ENCODE measurements around the gene ZSCAN5B. TPM values are rescaled to one million over a fixed set of nuclear protein-coding genes. Genes with fewer than 3 reads are reported as not detected.
"Not testable (repeated sequence)": the region's sequence is repeated elsewhere in the genome, so short reads cannot be mapped to it uniquely, and the experiment has no call there.

The ZSCAN5B gene
- polyA plus RNA-seq, 1 donor from 2014 or later, result 0.24 TPM

GRCh38 chr19:56221851-56222250, 24.3 kb upstream of the ZSCAN5B start:
- H3K4me2 ChIP-seq (ENCODE audit: low read length), result no peak overlapping the region
- H3K79me2 ChIP-seq (replicated peaks; ENCODE audit: insufficient read depth, low read length), result no peaks in the 10 kb centered on the region
- no peak overlapping the region for H2AFZ ChIP-seq (ENCODE audit: low read depth, low read length)
- no peak overlapping the region for H3K27ac ChIP-seq (ENCODE audit: low read length)
- no peak overlapping the region for H3K4me3 ChIP-seq (ENCODE audit: low read length)
- no peaks in the 10 kb centered on the region for H3K9me3 ChIP-seq (ENCODE audit: low read length)
- no peaks in the 10 kb centered on the region for H3K36me3 ChIP-seq (ENCODE audit: insufficient read depth, low read length)
- no peak overlapping the region for H3K9ac ChIP-seq (ENCODE audit: low read length)
- no peak for TF ChIP-seq REST (IDR thresholded peaks at IDR 0.05; ENCODE audit: borderline replicate concordance)
- no peaks in the 10 kb centered on the region for H4K20me1 ChIP-seq (ENCODE audit: insufficient read depth)
- H3K27me3 ChIP-seq (ENCODE audit: insufficient read depth, low read depth, low read length), result no peaks in the 10 kb centered on the region
- no peaks in the 10 kb centered on the region for H3K9me2 ChIP-seq (ENCODE audit: insufficient read depth, low read length)
- no peaks in the 10 kb centered on the region for H3F3A ChIP-seq (ENCODE audit: insufficient read depth, low read length, poor library complexity, severe bottlenecking)

GRCh38 chr19:56221442-56221841, 23.9 kb upstream of the ZSCAN5B start:
- not testable (repeated sequence) for H3K9me2 ChIP-seq (ENCODE audit: insufficient read depth, low read length); H3K27me3 ChIP-seq (ENCODE audit: insufficient read depth, low read depth, low read length); H3K79me2 ChIP-seq (replicated peaks; ENCODE audit: insufficient read depth, low read length); H3K4me3 ChIP-seq (ENCODE audit: low read length); H3K36me3 ChIP-seq (ENCODE audit: insufficient read depth, low read length); H3K27ac ChIP-seq (ENCODE audit: low read length); H3K4me2 ChIP-seq (ENCODE audit: low read length); H3K9ac ChIP-seq (ENCODE audit: low read length); H4K20me1 ChIP-seq (ENCODE audit: insufficient read depth); H3K9me3 ChIP-seq (ENCODE audit: low read length); H2AFZ ChIP-seq (ENCODE audit: low read depth, low read length); H3F3A ChIP-seq (ENCODE audit: insufficient read depth, low read length, poor library complexity, severe bottlenecking)

- Histone ChIP-seq H3F3A (ENCODE audit: insufficient read depth, low read length, poor library complexity, severe bottlenecking) (no peaks in the 10 kb centered on the region), H3K36me3 (ENCODE audit: insufficient read depth, low read length) (no peaks in the 10 kb centered on the region), H3K9ac (ENCODE audit: low read length) (no peak overlapping the region), H2AFZ (ENCODE audit: low read depth, low read length) (no peak overlapping the region), H3K79me2 (replicated peaks; ENCODE audit: insufficient read depth, low read length) (no peaks in the 10 kb centered on the region), H3K4me3 (ENCODE audit: low read length) (no peak overlapping the region), H3K27ac (ENCODE audit: low read length) (no peak overlapping the region), H3K9me2 (ENCODE audit: insufficient read depth, low read length) (no peaks in the 10 kb centered on the region), H4K20me1 (ENCODE audit: insufficient read depth) (no peaks in the 10 kb centered on the region), H3K27me3 (ENCODE audit: insufficient read depth, low read depth, low read length) (no peaks in the 10 kb centered on the region), H3K4me2 (ENCODE audit: low read length) (no peak overlapping the region), H3K9me3 (ENCODE audit: low read length) (no peaks in the 10 kb centered on the region)
- TF ChIP-seq SMC3 (conservative IDR thresholded peaks at IDR 0.05; ENCODE audit: poor library complexity) (no peak), TAF1 (IDR thresholded peaks at IDR 0.05; ENCODE audit: low read depth) (no peak), REST (IDR thresholded peaks at IDR 0.05; ENCODE audit: borderline replicate concordance) (no peak), CTCF (IDR thresholded peaks at IDR 0.05; ENCODE audit: poor library complexity, severe bottlenecking) (no peak)
Measured at GRCh38 chr19:56218961-56219360, 21.4 kb upstream of the ZSCAN5B start.
